Stomach (tissue), 9 donors: Measurements from ENCODE around the gene ZFPM1. TPM values are rescaled to one million over a fixed set of nuclear protein-coding genes. Genes with fewer than 3 reads are reported as not detected.

Experiments
- DNase-seq, 2 donors: peaks; one replicate each; pipeline versions ENCODE4 v3.0.0 to v3.0.0-alpha.2; 2013 to 2019
- H3K27ac ChIP-seq, 5 donors: fragments of 200-600 bp in 4 of 5; sonication (generic) in 4 of 5; one replicate each; pipeline ENCODE4 v1.5.1; 2013 to 2019; ENCODE audit warnings: mild to moderate bottlenecking in 1 of 5, moderate library complexity in 1 of 5
- H3K27me3 ChIP-seq, 3 donors: fragments of 200-600 bp; sonication (generic); one replicate each; pipeline ENCODE4 v1.5.1; 2017 to 2019; ENCODE audit warnings: mixed run types in 1 of 3
- H3K36me3 ChIP-seq, 4 donors: fragments of 200-600 bp; sonication (generic); 1 replicate in 3 of 4; 2 replicates in 1 of 4; pipeline ENCODE4 v1.5.1; 2016 to 2019
- H3K4me1 ChIP-seq, 4 donors: fragments of 200-600 bp; sonication (generic); one replicate each; pipeline ENCODE4 v1.5.1; 2016 to 2019
- H3K4me3 ChIP-seq, 4 donors: fragments of 200-600 bp; sonication (generic) in 3 of 4; one replicate each; pipeline ENCODE4 v1.5.1; 2016 to 2019; ENCODE audit warnings: mild to moderate bottlenecking in 1 of 4
- H3K9me3 ChIP-seq, 4 donors: fragments of 200-600 bp; sonication (generic); one replicate each; pipeline ENCODE4 v1.5.1; 2016 to 2019
- CTCF ChIP-seq, 7 experiments: fragments of 450-650 bp in 4 of 7; fragments of 200-600 bp in 3 of 7; sonication (generic) in 3 of 7; IDR thresholded peaks; one replicate each; pipeline ENCODE4 v1.5.1; 2016 to 2019; ENCODE audit warnings: antibody characterized with exemption in 7 of 7, control low read depth in 2 of 7, mild to moderate bottlenecking in 1 of 7
- EP300 ChIP-seq: sonication (generic); formaldehyde crosslinking; IDR thresholded peaks from one replicate; pipeline ENCODE4 v1.6.1; 2017; ENCODE audit warnings: antibody characterized with exemption
- POLR2A ChIP-seq, 4 donors: fragments of 450-650 bp; IDR thresholded peaks; one replicate each; pipeline ENCODE4 v1.6.1; 2016; ENCODE audit warnings: antibody characterized with exemption in 4 of 4, control low read depth in 2 of 4, mild to moderate bottlenecking in 1 of 4, moderate library complexity in 1 of 4
- POLR2AphosphoS5 ChIP-seq, 3 donors: sonication (generic); formaldehyde crosslinking; IDR thresholded peaks; one replicate each; pipeline ENCODE4 v1.6.1; 2016; ENCODE audit warnings: antibody characterized with exemption in 3 of 3
- WGBS, 5 donors: extraction: QIAGEN DNeasy Blood & Tissue Kit in 3 of 5; methylation state at CpG; one replicate each; pipeline versions ENCODE4 v1.1.5 to v1.1.7; 2013 to 2018; 5-methylcytosine and 5-hydroxymethylcytosine counted together
- intact Hi-C: fragments of 100-400 bp; cut with DNase I; formaldehyde crosslinking; loops from one replicate; pipeline ENCODE4 v1.15.1; 2023; ENCODE audit warnings: low total_unique reads
- polyA plus RNA-seq, 3 donors: library from polyadenylated mRNA; stranded (reverse); fragments of 200-250 nt; gene quantifications; one replicate each; pipeline ENCODE4 v1.2.3, GENCODE V29; 2013
- total RNA-seq, 5 donors: library from RNA; depleted of rRNA; stranded (reverse); fragments of >200 nt; gene quantifications; one replicate each; pipeline versions ENCODE4 v1.1.0 to v1.2.3, GENCODE V29; 2014 to 2016
- donor health status: healthy with polysubstance abuse.
- donor health status: Bipolar disorder and iron deficiency.
- donor health status: healthy.

The ZFPM1 gene
- total and polyA plus RNA-seq, 8 donors: 3.9 to 85.7 (median 12.9) TPM

DNA sequence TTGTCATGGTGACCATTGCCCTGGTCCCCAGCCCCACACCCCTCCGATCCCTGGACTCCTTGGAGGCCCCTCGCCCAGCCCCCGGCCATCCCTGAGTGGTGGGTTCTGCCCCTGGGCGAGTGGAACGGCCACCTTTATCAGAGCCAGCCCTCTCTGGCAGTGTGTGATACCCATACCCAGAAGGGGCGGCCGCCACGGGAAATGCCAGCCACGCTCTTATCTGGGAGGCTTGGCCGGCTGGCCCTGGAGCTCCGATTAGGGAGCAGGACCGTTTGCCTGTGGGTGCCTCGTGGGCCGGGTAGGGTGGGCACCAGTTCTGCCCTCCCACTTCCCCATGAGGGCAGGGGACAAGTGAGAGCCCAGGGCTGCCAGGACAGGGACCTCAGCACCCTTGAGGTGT lies 58.8 kb downstream of the ZFPM1 start:
- no peak for TF ChIP-seq POLR2A (IDR thresholded peaks at IDR 0.05)
- no peak for TF ChIP-seq POLR2AphosphoS5 (IDR thresholded peaks at IDR 0.05)
- no peak for TF ChIP-seq EP300
- no peak for TF ChIP-seq CTCF (IDR thresholded peaks at IDR 0.05)
- DNase-seq: peak in 1 of 2 donors; percentile 71
- no peaks in the 10 kb centered on the region for H3K9me3 ChIP-seq
- peaks cover 52 to 75% (median 67%) of the 10 kb centered on the region in 4 donors for H3K4me1 ChIP-seq
- H3K4me3 ChIP-seq: no peak overlapping the region
- peak overlapping the region; percentile 75 to 96 (median 86) for H3K27ac ChIP-seq
- WGBS, 5 donors: 35 to 78% (median 53%) methylated on average over 5 to 14 of the region's 14 CpGs
- peaks cover 0 to 24% (median 10%) of the 10 kb centered on the region in 4 donors for H3K36me3 ChIP-seq
- peaks cover 0 to 71% (median 3%) of the 10 kb centered on the region in 3 donors for H3K27me3 ChIP-seq
- intact Hi-C loops: no loop called here

DNA sequence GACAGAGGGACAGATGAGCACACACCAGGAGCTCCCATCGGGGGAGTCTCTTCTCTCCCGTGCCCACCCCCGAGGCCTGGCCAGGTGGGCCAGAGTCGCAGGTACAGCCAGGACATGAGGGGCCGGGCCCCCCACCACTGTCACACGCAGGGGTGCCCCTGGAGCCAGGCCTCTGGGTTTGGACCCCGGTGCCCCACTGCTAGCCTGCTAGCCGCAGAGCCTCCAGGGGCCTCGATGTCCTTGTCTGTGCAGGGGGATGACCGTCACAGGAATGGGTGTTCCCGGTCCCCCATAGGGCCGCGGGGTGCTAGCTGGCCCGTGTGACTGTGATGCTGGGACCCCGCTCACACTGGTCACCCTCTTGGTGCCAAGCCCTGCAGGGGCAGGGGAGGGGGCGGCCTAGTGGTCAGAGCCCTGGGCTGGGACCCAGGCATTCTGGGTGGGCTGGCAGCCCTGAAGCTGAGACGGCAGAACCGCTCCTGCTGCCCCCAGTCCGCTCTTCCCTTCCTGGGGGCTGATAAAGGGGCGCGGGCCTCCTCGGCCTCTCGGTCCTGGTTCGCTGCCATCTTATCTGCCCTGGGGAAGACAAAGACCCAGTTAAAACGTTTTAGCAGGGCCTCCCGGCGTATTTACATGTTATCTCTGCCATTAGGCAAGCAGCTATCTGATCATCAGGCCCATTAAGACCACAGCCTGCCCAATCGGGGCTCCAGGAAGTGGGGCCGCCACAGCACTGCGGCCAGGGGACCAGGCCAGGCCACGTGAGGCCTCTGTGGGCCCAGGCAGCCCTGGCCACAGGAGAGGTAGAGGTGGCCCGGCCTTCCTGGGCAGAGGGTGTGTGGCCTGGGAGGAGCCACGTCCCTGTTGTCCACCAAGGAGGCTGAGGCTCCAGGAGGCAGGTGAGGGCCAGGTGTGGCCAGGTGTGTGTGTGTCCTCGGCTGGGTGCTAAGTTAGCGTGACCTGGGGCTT lies 59.9 kb downstream of the ZFPM1 start:
- TF ChIP-seq POLR2A (IDR thresholded peaks at IDR 0.05): no peak
- TF ChIP-seq POLR2AphosphoS5 (IDR thresholded peaks at IDR 0.05): peak in 2 of 3 donors; percentile 51 to 72
- TF ChIP-seq CTCF (IDR thresholded peaks at IDR 0.05): no peak
- TF ChIP-seq EP300: no peak
- H3K4me1 ChIP-seq: peaks cover 52 to 64% (median 57%) of the 10 kb centered on the region in 4 donors
- peak overlapping the region; percentile 75 to 96 (median 86) for H3K27ac ChIP-seq
- H3K27me3 ChIP-seq: peaks cover 0 to 81% (median 3%) of the 10 kb centered on the region in 3 donors
- H3K9me3 ChIP-seq: no peaks in the 10 kb centered on the region
- peak; percentile 64 to 81 for DNase-seq
- intact Hi-C loops: no loop called here
- H3K36me3 ChIP-seq: peaks cover 0 to 24% (median 10%) of the 10 kb centered on the region in 4 donors
- 40 to 62% (median 56%) methylated on average over 19 to 35 of the region's 35 CpGs for WGBS, 5 donors
- H3K4me3 ChIP-seq: no peak overlapping the region

DNA sequence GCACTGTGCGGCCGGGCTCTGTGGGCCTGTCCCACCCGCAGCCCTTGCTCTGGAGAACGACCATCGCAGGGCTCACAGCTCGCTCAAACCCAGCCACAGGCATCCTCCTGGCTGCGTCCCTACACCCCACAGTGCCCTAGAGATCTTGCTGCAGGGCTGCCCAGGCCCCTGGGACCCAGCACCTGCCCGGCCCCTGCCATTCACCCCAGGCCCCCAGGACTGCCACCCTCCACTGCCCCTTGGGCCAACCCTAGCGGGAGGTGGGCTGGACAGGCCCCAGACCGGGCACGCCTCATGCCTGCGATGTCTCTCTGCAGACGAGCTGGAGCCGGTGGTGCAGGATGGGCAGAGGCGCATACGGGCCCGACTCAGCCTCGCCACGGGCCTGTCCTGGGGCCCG lies 61.0 kb downstream of the ZFPM1 start:
- H3K27me3 ChIP-seq: peaks cover 0 to 89% (median 3%) of the 10 kb centered on the region in 3 donors
- 83 to 93% (median 86%) methylated on average over 5 to 20 of the region's 20 CpGs for WGBS, 5 donors
- H3K36me3 ChIP-seq: peaks cover 0 to 24% (median 10%) of the 10 kb centered on the region in 4 donors
- H3K27ac ChIP-seq: peak overlapping the region in 3 of 5 donors; percentile 6 to 79 (median 75)
- peaks cover 42 to 54% (median 47%) of the 10 kb centered on the region in 4 donors for H3K4me1 ChIP-seq
- no peak for TF ChIP-seq EP300
- no peak for TF ChIP-seq CTCF (IDR thresholded peaks at IDR 0.05)
- TF ChIP-seq POLR2A (IDR thresholded peaks at IDR 0.05): no peak
- TF ChIP-seq POLR2AphosphoS5 (IDR thresholded peaks at IDR 0.05): no peak
- intact Hi-C loops: no loop called here
- DNase-seq: no peak
- H3K4me3 ChIP-seq: no peak overlapping the region
- no peaks in the 10 kb centered on the region for H3K9me3 ChIP-seq

DNA sequence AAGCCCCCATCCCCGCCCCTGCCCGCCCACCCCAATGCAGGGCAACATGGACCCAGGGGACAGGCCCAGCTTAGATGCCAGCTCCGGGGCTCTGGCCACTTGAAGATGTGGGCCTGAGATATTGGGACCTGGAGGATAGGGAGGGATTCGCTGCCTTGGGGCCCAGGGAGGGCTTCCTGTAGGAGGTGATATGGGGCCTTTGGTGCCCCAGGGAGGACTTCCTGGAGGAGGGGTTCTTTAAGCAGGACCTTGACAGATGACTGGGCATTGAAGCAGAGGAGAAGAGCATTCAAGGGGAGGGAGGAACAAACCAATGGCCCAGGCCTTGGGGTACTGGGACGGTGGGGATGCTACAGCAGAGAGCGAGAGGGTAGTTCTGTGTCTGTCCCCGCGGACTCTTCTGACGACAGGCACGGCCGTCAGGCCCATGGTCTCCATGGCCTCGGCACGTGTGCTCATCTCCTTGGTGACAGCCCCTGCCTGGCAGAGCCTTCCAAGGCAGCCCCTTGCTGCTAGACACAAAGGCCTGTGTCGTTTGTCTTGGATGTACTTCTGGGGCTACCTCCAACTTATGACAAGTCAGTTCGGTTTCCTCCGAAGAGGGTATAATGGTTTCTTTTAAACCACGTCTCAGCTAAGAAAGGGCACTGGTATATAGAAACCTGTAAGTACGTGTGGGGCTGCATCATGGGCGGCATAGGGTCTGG lies 61.6 kb downstream of the ZFPM1 start:
- intact Hi-C loops: no loop called here
- WGBS, 5 donors: 79 to 86% (median 86%) methylated on average over 19 of the region's 19 CpGs
- Histone ChIP-seq H3K4me3 (no peak overlapping the region), H3K27ac (peak overlapping the region in 1 of 5 donors; percentile 75), H3K4me1 (peaks cover 36 to 48% (median 43%) of the 10 kb centered on the region in 4 donors), H3K9me3 (no peaks in the 10 kb centered on the region), H3K27me3 (peaks cover 0 to 92% (median 3%) of the 10 kb centered on the region in 3 donors), H3K36me3 (peaks cover 0 to 24% (median 10%) of the 10 kb centered on the region in 4 donors)
- TF ChIP-seq POLR2AphosphoS5 (IDR thresholded peaks at IDR 0.05) (no peak), POLR2A (IDR thresholded peaks at IDR 0.05) (no peak), CTCF (IDR thresholded peaks at IDR 0.05) (no peak), EP300 (no peak)
- DNase-seq: no peak
